GM21528 (cell line): ENCODE results near the gene DUSP9.

Experiments used
- ATAC-seq: cut with Tn5 transposase; IDR thresholded peaks from one replicate; pipeline ENCODE4 v1.9.1; 2021; ENCODE audit warnings: mild to moderate bottlenecking, moderate library complexity; ENCODE audit not compliant: unreplicated experiment, low FRiP score

The DUSP9 gene

DNA sequence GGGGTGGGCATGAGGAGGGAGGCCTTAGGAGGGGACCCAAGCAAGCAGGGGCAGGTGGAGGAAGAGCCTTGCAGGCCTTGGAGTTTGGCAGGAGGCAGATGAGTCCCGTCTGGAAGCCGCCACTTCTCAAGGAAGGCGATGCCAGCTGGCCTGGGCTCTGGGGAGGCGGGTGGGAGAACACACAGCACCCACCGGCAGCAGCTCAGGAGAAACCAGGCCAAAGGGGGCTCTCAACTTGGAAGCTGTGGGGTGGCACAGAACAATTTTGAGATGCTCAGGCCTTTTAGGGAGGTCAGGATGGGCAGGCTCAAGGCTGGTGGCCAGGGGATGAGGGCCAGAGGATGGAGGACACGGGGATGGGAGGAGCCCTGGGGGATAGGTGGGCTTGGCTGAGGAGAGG is 11.6 kb upstream of the DUSP9 start:
- ATAC-seq = no peak

- ATAC-seq = no peak
Measured at GRCh38 chrX:153635788-153636668, 11.0 kb upstream of the DUSP9 start.

DNA sequence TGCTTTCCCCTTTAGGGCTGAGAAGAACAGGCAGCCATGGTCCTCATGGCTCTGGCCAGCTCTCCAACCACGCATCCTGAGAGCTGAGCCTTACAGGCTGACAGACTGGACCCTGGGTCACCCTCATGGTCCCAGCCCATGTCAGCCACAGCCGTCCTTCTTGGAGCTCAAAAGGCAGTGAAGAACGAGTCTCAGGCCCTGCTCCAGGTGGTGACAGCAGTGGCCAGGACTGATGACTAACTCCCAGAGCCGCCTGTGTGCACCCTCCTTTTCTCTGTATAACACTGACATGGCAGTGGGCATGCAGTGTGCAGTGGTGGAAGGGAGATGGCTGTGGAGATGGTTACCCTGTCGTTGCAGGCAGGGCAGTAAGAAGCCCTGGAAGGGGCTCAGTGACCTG is 10.3 kb upstream of the DUSP9 start:
- no peak for ATAC-seq

- ATAC-seq = no peak
Measured at GRCh38 chrX:153637121-153638040, 9.6 kb upstream of the DUSP9 start.

DNA sequence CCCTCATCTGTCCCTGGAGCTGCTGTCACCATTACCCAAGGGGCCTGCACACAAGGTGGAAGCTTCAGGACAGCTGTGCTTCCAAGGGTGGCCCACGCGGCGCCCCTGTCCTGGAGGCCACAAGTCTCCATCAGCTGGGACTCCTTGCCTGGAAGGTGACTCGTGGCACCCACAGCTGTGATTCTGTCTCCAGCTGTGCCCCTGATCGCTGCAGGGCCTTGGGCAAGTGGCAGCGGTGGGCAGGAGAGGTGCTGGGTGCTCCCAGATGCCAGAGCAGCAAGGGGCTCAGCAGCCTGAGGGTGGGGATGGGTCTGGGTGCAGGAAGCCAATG is 9.0 kb upstream of the DUSP9 start:
- no peak for ATAC-seq

- ATAC-seq = no peak
Measured at GRCh38 chrX:153638436-153639176, 8.4 kb upstream of the DUSP9 start.

- ATAC-seq = no peak
Measured at GRCh38 chrX:153639177-153640044, 7.6 kb upstream of the DUSP9 start.

- no peak for ATAC-seq
Measured at GRCh38 chrX:153640045-153640686, 6.8 kb upstream of the DUSP9 start.

GRCh38 chrX:153640736-153641575 is 6.0 kb upstream of the DUSP9 start:
- no peak for ATAC-seq

DNA sequence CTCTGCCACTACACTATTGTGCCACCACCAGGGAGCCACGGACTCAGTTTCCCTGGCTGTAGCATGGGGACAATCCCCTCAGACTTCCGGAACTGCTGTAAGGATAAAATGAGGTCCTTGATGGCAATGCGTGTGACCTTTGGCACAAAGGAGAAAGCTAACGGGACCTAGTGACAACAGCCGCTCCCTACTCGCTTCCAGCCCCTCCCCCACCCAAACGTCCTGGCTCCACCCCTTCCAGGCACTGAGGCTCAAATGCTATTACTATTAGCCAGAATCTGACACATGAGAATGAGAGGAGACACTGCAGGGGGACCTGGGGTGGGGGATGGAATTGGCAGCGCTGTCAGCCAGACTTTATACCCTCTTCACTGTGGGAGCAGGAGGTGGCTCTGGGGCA is 5.4 kb upstream of the DUSP9 start:
- no peak for ATAC-seq

GRCh38 chrX:153642051-153642654 is 4.8 kb upstream of the DUSP9 start:
- no peak for ATAC-seq

DNA sequence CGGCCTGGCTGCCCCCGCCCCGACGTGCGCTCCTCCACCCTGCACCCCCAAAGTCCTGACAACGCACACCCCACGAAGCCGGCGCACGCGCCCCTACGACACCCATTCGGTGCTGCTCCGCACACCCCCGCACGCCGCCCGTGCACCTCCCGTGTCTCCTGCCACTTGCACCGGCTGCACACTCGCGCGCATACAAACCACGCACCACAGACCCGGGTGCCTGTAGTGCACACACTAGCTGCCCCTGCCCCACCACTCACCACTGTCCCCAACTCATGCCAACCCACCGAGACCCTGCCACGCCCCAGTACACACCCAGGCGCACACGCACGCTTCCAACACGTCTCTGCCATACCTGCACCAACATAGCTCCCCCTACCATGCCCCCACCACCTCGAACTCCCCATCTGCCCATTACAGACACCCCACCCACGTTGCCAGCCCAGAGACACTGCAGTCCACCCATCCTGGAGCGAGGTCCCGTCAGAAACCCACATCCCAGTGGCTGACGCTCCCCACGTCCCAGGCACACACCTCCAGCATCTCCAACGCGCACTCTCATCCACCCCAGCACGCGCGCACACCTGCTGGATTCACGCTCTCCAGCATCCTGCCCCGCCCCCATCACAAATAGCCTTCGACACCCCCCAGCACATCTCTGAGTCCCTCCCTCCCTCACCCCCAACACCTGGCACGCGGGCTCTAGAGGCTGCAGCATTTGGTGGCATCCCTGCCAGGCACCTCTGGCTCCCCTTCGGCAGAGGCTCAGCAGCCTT is 4.2 kb upstream of the DUSP9 start:
- no peak for ATAC-seq

DNA sequence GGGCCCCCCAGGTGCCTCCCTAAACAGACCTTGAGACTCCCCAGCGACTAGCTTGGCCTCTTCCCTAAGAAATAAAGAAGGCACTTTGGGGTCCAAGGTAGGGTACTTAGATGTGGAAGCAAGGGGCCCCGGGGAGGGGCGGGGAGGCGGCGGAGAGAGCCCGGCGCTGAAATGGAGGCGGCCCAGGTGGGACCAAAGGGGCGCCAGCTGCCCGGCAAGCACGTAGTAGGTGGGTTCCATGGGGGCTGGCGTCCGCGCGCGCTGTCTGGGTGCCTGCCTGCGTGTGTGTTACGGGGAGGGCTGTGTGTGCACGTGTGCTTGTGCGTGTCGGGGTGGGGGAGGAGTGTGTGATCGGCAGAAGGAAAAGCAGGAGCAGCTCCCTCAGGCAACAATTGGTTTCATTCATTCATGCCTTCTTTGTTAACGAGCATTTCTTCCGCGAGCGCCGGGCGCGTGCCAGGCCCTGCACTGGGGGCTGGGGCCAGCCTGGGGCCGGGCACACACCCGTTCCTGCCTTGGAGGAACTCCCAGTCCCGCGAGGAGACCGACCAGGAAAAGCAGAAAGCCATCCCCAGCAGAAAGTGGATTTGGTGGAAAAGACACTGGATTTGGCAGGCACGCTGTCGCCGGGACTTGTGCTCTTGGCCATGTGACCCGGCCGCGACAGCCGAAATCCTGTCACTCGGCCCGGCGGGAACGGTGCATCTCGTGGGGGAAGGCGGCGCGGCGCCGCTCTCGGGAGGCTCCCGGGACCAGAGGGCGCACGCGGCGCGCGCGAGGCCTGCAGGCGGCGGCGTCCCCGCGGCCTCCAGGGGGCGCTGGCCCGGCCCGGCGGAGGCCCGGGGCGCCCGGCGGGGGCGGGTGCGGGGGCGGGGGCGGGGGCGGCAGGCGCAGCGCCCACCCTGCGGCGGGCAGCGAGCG is 3.3 kb upstream of the DUSP9 start:
- no peak for ATAC-seq

GRCh38 chrX:153644356-153645125 is 2.5 kb upstream of the DUSP9 start:
- no peak for ATAC-seq

DNA sequence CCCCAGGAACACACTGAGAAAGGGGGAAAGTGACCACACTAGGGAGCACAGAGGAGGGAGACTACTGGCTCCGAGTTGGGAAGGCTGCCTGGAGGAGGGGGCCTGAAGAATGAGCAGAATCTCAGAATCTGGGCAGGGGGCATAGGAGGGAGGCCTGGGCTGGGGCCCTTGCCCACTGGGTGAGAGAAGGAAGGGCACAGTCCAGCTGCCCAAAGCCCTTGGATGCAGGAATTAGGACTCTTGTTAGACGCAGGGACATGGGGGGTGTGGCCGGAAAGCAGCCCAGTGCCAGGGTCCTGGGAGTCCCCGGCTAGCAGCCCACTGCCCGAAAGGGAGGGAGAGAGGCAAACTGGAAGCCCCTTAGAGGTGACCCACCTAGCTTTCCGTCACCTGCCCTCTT is 1.9 kb upstream of the DUSP9 start:
- ATAC-seq = no peak
